PFSK-1 (cell line): ENCODE measurements around the gene ZNF492.

Experiments
- TAF1 ChIP-seq: IDR thresholded peaks from 2 replicates; pipeline ENCODE4 v1.6.1; 2012; ENCODE audit warnings: low read length, control low read depth, borderline replicate concordance; ENCODE audit not compliant: insufficient read depth
- TF ChIP-seq, protein P1 (sequence below), 2 experiments: IDR thresholded peaks; 2 replicates each; pipeline versions ENCODE4 v1.6.1 to v1.8.0; 2011 to 2012; ENCODE audit warnings: low read depth in 2 of 2, low read length in 2 of 2, control low read depth in 1 of 2, inconsistent platforms in 1 of 2, mild to moderate bottlenecking in 1 of 2, moderate library complexity in 1 of 2; ENCODE audit not compliant: insufficient read depth in 1 of 2

DNA sequence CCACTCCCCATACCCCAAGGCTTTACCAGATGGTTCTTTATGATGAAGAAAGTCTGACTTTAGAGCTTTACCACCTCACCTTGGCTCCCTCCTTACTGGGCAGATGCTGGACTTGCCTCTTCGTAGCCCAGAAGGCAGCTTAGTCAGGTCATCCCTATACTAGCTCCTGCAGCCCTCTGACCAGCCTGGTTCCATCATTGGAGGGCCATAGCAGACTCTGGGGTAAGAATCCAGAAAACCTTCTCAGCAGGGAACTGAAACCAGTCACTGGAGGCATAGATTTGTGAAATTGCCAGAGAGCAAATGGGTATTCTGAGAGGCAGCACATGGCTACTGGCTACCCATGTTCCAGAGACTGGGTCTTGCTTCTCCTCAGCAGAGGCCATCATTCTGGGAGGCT lies 21.8 kb upstream of the ZNF492 start:
- TF ChIP-seq, protein P1, sequence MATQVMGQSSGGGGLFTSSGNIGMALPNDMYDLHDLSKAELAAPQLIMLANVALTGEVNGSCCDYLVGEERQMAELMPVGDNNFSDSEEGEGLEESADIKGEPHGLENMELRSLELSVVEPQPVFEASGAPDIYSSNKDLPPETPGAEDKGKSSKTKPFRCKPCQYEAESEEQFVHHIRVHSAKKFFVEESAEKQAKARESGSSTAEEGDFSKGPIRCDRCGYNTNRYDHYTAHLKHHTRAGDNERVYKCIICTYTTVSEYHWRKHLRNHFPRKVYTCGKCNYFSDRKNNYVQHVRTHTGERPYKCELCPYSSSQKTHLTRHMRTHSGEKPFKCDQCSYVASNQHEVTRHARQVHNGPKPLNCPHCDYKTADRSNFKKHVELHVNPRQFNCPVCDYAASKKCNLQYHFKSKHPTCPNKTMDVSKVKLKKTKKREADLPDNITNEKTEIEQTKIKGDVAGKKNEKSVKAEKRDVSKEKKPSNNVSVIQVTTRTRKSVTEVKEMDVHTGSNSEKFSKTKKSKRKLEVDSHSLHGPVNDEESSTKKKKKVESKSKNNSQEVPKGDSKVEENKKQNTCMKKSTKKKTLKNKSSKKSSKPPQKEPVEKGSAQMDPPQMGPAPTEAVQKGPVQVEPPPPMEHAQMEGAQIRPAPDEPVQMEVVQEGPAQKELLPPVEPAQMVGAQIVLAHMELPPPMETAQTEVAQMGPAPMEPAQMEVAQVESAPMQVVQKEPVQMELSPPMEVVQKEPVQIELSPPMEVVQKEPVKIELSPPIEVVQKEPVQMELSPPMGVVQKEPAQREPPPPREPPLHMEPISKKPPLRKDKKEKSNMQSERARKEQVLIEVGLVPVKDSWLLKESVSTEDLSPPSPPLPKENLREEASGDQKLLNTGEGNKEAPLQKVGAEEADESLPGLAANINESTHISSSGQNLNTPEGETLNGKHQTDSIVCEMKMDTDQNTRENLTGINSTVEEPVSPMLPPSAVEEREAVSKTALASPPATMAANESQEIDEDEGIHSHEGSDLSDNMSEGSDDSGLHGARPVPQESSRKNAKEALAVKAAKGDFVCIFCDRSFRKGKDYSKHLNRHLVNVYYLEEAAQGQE (IDR thresholded peaks at IDR 0.05; ENCODE audit: insufficient read depth in 1 of 2, low read depth in 2 of 2, low read length in 2 of 2), result no peak
- TF ChIP-seq TAF1, result no peak
